Measurements from ENCODE around the gene EFCAB8. TPM values are rescaled to one million over a fixed set of nuclear protein-coding genes. Genes with fewer than 3 reads are reported as not detected.

EFCAB8 gene
- total RNA-seq, 1 experiment from 2014 or later: 0.09 TPM

GRCh38 chr20:32964575-32964974 is 105.9 kb downstream of the EFCAB8 start:
- Histone ChIP-seq H4K20me1 (ENCODE audit: control insufficient read depth, insufficient read depth, insufficient read length) (no peaks in the 10 kb centered on the region), H3K79me2 (ENCODE audit: insufficient read depth, low read length) (no peaks in the 10 kb centered on the region), H3K27ac (ENCODE audit: insufficient read length, low read depth, low read length) (no peak overlapping the region), H3K56ac (ENCODE audit: insufficient read length, low read depth, low read length) (no peak overlapping the region), H3K4me2 (ENCODE audit: insufficient read depth, insufficient read length, low read length) (no peak overlapping the region), H3K14ac (ENCODE audit: insufficient read depth, low read length) (no peak overlapping the region), H3K79me1 (ENCODE audit: insufficient read depth, low read depth, low read length, poor library complexity, severe bottlenecking) (no peaks in the 10 kb centered on the region), H4K8ac (replicated peaks; ENCODE audit: insufficient read length, low read depth, low read length) (no peak overlapping the region), H2AK5ac (ENCODE audit: insufficient read length, low read length) (no peak overlapping the region), H4K91ac (ENCODE audit: insufficient read length, low read depth, low read length) (no peak overlapping the region), H2BK5ac (ENCODE audit: insufficient read length, low read length) (no peak overlapping the region), H2BK12ac (ENCODE audit: insufficient read length, low read depth, low read length) (no peak overlapping the region), H3K27me3 (ENCODE audit: insufficient read depth, low read length) (no peaks in the 10 kb centered on the region; the same call in 1 of the 2 replicates), H2BK20ac (ENCODE audit: low read depth, low read length, poor library complexity, severe bottlenecking) (no peak overlapping the region), H3K23ac (ENCODE audit: insufficient read length, low read depth, low read length) (no peak overlapping the region), H3T11ph (ENCODE audit: low read length) (no peak overlapping the region), H3K9me3 (ENCODE audit: control insufficient read depth, low read depth, low read length) (no peaks in the 10 kb centered on the region), H4K5ac (ENCODE audit: insufficient read length, low read depth, low read length) (no peak overlapping the region), H2BK15ac (ENCODE audit: low read depth, low read length) (no peak overlapping the region), H3K23me2 (ENCODE audit: insufficient read length, low read depth, low read length, poor library complexity, severe bottlenecking) (no peaks in the 10 kb centered on the region), H2AFZ (ENCODE audit: low read length) (no peak overlapping the region), H3K9ac (ENCODE audit: extremely low read depth, insufficient read length, low read length) (no peak overlapping the region), H3K18ac (ENCODE audit: insufficient read length, low read depth, low read length) (no peak overlapping the region), H2BK120ac (ENCODE audit: low read depth, low read length, poor library complexity, severe bottlenecking) (no peak overlapping the region), H3K4me1 (ENCODE audit: insufficient read depth, low read length) (no peaks in the 10 kb centered on the region), H3K4ac (ENCODE audit: low read depth, low read length) (no peak overlapping the region)
- no peaks in the 10 kb centered on the region; a peak in 2 of 5 replicates for H3K9me3 Mint-ChIP-seq
- no peak for TF ChIP-seq CTCF (conservative IDR thresholded peaks at IDR 0.05)
- no peaks in the 10 kb centered on the region; a peak in 1 of 7 replicates for H3K36me3 Mint-ChIP-seq (ENCODE audit: insufficient read depth in 1 of 3, low read depth in 3 of 3)
- peaks cover 46% of the 10 kb centered on the region for H3K27me3 Mint-ChIP-seq (ENCODE audit: low read depth)
- whole genome bisulfite sequencing (ENCODE audit: extremely low coverage, insufficient read length, low lambda C conversion rate): no CpG with 5 or more reads among the region's 6 CpGs
- peaks cover under 1% of the 10 kb centered on the region in 2 experiments for H3K4me1 Mint-ChIP-seq
- DNase-seq: no peak
- no peak overlapping the region for H3K27ac Mint-ChIP-seq
- no peak overlapping the region for H3K4me3 Mint-ChIP-seq

All from H9 (cell line).